SK-N-SH treated with all-trans-retinoic acid at 6 μM for 48 hours (cell line): ENCODE measurements around the gene DOHH.

Experiments used
- GLIS3 ChIP-seq: fragments of 250-450 bp; sonication (Bioruptor Pico); IDR thresholded peaks from 2 replicates; pipeline ENCODE4 v1.5.0; 2020; ENCODE audit warnings: mild to moderate bottlenecking, moderate library complexity
- PATZ1 ChIP-seq: fragments of 250-450 bp; sonication (Bioruptor Pico); IDR thresholded peaks from 2 replicates; pipeline ENCODE4 v1.8.0; 2020; ENCODE audit warnings: mild to moderate bottlenecking, moderate library complexity, borderline replicate concordance
- PPARA ChIP-seq: fragments of 250-450 bp; sonication (Bioruptor Pico); IDR thresholded peaks from 2 replicates; pipeline ENCODE4 v1.5.0; 2020; ENCODE audit warnings: mild to moderate bottlenecking, borderline replicate concordance
- TOX ChIP-seq: fragments of 250-450 bp; sonication (Bioruptor Pico); IDR thresholded peaks from 2 replicates; pipeline ENCODE4 v1.8.0; 2021; ENCODE audit warnings: mild to moderate bottlenecking, moderate library complexity, borderline replicate concordance
- ZNF70 ChIP-seq: fragments of 450-650 bp; formaldehyde crosslinking; IDR thresholded peaks from 2 replicates; pipeline ENCODE4 v1.5.0; 2020; ENCODE audit warnings: mild to moderate bottlenecking, moderate library complexity

- TF ChIP-seq PATZ1 (CRISPR knock-in tag) (no peak), PPARA (no peak), TOX (CRISPR knock-in tag) (no peak), GLIS3 (no peak), ZNF70 (CRISPR knock-in tag) (no peak)
These were observed 17.8 kb upstream of the DOHH start for GRCh38 chr19:3518255-3518654.
